ENCODE measurements around the gene BTNL9. TPM values are rescaled to one million over a fixed set of nuclear protein-coding genes. Genes with fewer than 3 reads are reported as not detected.

BTNL9 gene
- total RNA-seq, 1 donor from 2014 or later = not detected

- H3K4me3 Mint-ChIP-seq (ENCODE audit: unreplicated experiment) = peak overlapping the region; percentile 71
- DNase-seq (ENCODE audit: extremely low spot score, unreplicated experiment) = peak; percentile 72
- H3K36me3 Mint-ChIP-seq (ENCODE audit: unreplicated experiment) = no peaks in the 10 kb centered on the region
- H3K27ac Mint-ChIP-seq (ENCODE audit: unreplicated experiment) = no peak overlapping the region
- H3K4me1 Mint-ChIP-seq (ENCODE audit: unreplicated experiment) = peaks cover 18% of the 10 kb centered on the region
- no peaks in the 10 kb centered on the region for H3K9me3 Mint-ChIP-seq (ENCODE audit: unreplicated experiment)
- TF ChIP-seq CTCF (IDR thresholded peaks at IDR 0.05) = no peak
- peaks cover 83% of the 10 kb centered on the region for H3K27me3 Mint-ChIP-seq (ENCODE audit: unreplicated experiment)
Measured at GRCh38 chr5:181053488-181054121, 13.5 kb downstream of the BTNL9 start.

- Mint-ChIP-seq H3K27ac (ENCODE audit: unreplicated experiment) (no peak overlapping the region), H3K9me3 (ENCODE audit: unreplicated experiment) (no peaks in the 10 kb centered on the region), H3K4me1 (ENCODE audit: unreplicated experiment) (peaks cover 19% of the 10 kb centered on the region), H3K27me3 (ENCODE audit: unreplicated experiment) (peaks cover 85% of the 10 kb centered on the region), H3K4me3 (ENCODE audit: unreplicated experiment) (no peak overlapping the region), H3K36me3 (ENCODE audit: unreplicated experiment) (no peaks in the 10 kb centered on the region)
- TF ChIP-seq CTCF (IDR thresholded peaks at IDR 0.05) = no peak
- DNase-seq (ENCODE audit: extremely low spot score, unreplicated experiment) = peak; percentile 60
Measured at GRCh38 chr5:181054138-181054537, 14.1 kb downstream of the BTNL9 start.

- Mint-ChIP-seq H3K27me3 (ENCODE audit: unreplicated experiment) (peaks cover 81% of the 10 kb centered on the region), H3K4me1 (ENCODE audit: unreplicated experiment) (peaks cover 19% of the 10 kb centered on the region), H3K36me3 (ENCODE audit: unreplicated experiment) (no peaks in the 10 kb centered on the region), H3K27ac (ENCODE audit: unreplicated experiment) (no peak overlapping the region), H3K4me3 (ENCODE audit: unreplicated experiment) (no peak overlapping the region), H3K9me3 (ENCODE audit: unreplicated experiment) (no peaks in the 10 kb centered on the region)
- TF ChIP-seq CTCF (IDR thresholded peaks at IDR 0.05) = no peak
- DNase-seq (ENCODE audit: extremely low spot score, unreplicated experiment) = peak; percentile 73
Measured at GRCh38 chr5:181054871-181055459, 14.9 kb downstream of the BTNL9 start.

- Mint-ChIP-seq H3K36me3 (ENCODE audit: unreplicated experiment) (no peaks in the 10 kb centered on the region), H3K27me3 (ENCODE audit: unreplicated experiment) (peaks cover 84% of the 10 kb centered on the region), H3K27ac (ENCODE audit: unreplicated experiment) (no peak overlapping the region), H3K9me3 (ENCODE audit: unreplicated experiment) (no peaks in the 10 kb centered on the region), H3K4me3 (ENCODE audit: unreplicated experiment) (no peak overlapping the region), H3K4me1 (ENCODE audit: unreplicated experiment) (peaks cover 19% of the 10 kb centered on the region)
- TF ChIP-seq CTCF (IDR thresholded peaks at IDR 0.05) = no peak
- peak; percentile 66 for DNase-seq (ENCODE audit: extremely low spot score, unreplicated experiment)
Measured at GRCh38 chr5:181056431-181056830, 16.4 kb downstream of the BTNL9 start.

- Mint-ChIP-seq H3K27ac (ENCODE audit: unreplicated experiment) (no peak overlapping the region), H3K9me3 (ENCODE audit: unreplicated experiment) (no peaks in the 10 kb centered on the region), H3K4me1 (ENCODE audit: unreplicated experiment) (peaks cover 9% of the 10 kb centered on the region), H3K27me3 (ENCODE audit: unreplicated experiment) (peaks cover 91% of the 10 kb centered on the region), H3K4me3 (ENCODE audit: unreplicated experiment) (no peak overlapping the region), H3K36me3 (ENCODE audit: unreplicated experiment) (no peaks in the 10 kb centered on the region)
- peak; percentile 34 for DNase-seq (ENCODE audit: extremely low spot score, unreplicated experiment)
- no peak for TF ChIP-seq CTCF (IDR thresholded peaks at IDR 0.05)
Measured at GRCh38 chr5:181058321-181058720, 18.3 kb downstream of the BTNL9 start.

All from osteocyte (in vitro differentiated cells).